ENCODE measurements around the gene CAPN11.

- TF ChIP-seq CTCF (IDR thresholded peaks at IDR 0.05) (no peak), POLR2A (IDR thresholded peaks at IDR 0.05) (no peak)
Measured at GRCh38 chr6:44179648-44180047, 21.0 kb downstream of the CAPN11 start.
